ENCODE measurements around the gene CEP170. TPM values are rescaled to one million over a fixed set of nuclear protein-coding genes. Genes with fewer than 3 reads are reported as not detected.
"Not testable (repeated sequence)": the region's sequence is repeated elsewhere in the genome, so short reads cannot be mapped to it uniquely, and the experiment has no call there.

The CEP170 gene
- total RNA-seq, 2 experiments from 2014 or later, result 44.2 to 51.5 TPM

- POLR2A ChIA-PET; H3K27me3 Mint-ChIP-seq; H3K27ac Mint-ChIP-seq; H3K9me3 Mint-ChIP-seq; H3K4me3 Mint-ChIP-seq; intact Hi-C loops (cut with micrococcal nuclease); CTCF ChIA-PET; H3K4me1 Mint-ChIP-seq (ENCODE audit: low read depth); DNase-seq; H3K36me3 Mint-ChIP-seq: not testable (repeated sequence)
These were observed 136.3 kb downstream of the CEP170 start for GRCh38 chr1:243118601-243119322.

- H3K27ac Mint-ChIP-seq; H3K4me3 Mint-ChIP-seq; H3K36me3 Mint-ChIP-seq; intact Hi-C loops (cut with micrococcal nuclease); POLR2A ChIA-PET; CTCF ChIA-PET; H3K27me3 Mint-ChIP-seq; DNase-seq; H3K9me3 Mint-ChIP-seq; H3K4me1 Mint-ChIP-seq (ENCODE audit: low read depth): not testable (repeated sequence)
These were observed 138.9 kb downstream of the CEP170 start for GRCh38 chr1:243116187-243116586.

- CTCF ChIA-PET; intact Hi-C loops (cut with micrococcal nuclease); H3K4me3 Mint-ChIP-seq; DNase-seq; H3K9me3 Mint-ChIP-seq; H3K27me3 Mint-ChIP-seq; POLR2A ChIA-PET; H3K36me3 Mint-ChIP-seq; H3K4me1 Mint-ChIP-seq (ENCODE audit: low read depth); H3K27ac Mint-ChIP-seq: not testable (repeated sequence)
These were observed 140.3 kb downstream of the CEP170 start for GRCh38 chr1:243114769-243115168.

- DNase-seq, result peak; percentile 22
- H3K36me3 Mint-ChIP-seq; H3K9me3 Mint-ChIP-seq; H3K4me3 Mint-ChIP-seq; H3K4me1 Mint-ChIP-seq (ENCODE audit: low read depth); H3K27me3 Mint-ChIP-seq; CTCF ChIA-PET; intact Hi-C loops (cut with micrococcal nuclease); H3K27ac Mint-ChIP-seq; POLR2A ChIA-PET: not testable (repeated sequence)
These were observed 140.9 kb downstream of the CEP170 start for GRCh38 chr1:243114059-243114713.

- H3K27me3 Mint-ChIP-seq; POLR2A ChIA-PET; intact Hi-C loops (cut with micrococcal nuclease); H3K9me3 Mint-ChIP-seq; H3K4me3 Mint-ChIP-seq; H3K4me1 Mint-ChIP-seq (ENCODE audit: low read depth); DNase-seq; CTCF ChIA-PET; H3K27ac Mint-ChIP-seq; H3K36me3 Mint-ChIP-seq: not testable (repeated sequence)
These were observed 147.9 kb downstream of the CEP170 start for GRCh38 chr1:243107171-243107570.

- H3K4me3 Mint-ChIP-seq; H3K27me3 Mint-ChIP-seq; CTCF ChIA-PET; H3K36me3 Mint-ChIP-seq; H3K9me3 Mint-ChIP-seq; H3K27ac Mint-ChIP-seq; H3K4me1 Mint-ChIP-seq (ENCODE audit: low read depth); DNase-seq; POLR2A ChIA-PET; intact Hi-C loops (cut with micrococcal nuclease): not testable (repeated sequence)
These were observed 149.3 kb downstream of the CEP170 start for GRCh38 chr1:243105652-243106332.

- H3K27ac Mint-ChIP-seq; H3K27me3 Mint-ChIP-seq; H3K9me3 Mint-ChIP-seq; DNase-seq; H3K4me1 Mint-ChIP-seq (ENCODE audit: low read depth); intact Hi-C loops (cut with micrococcal nuclease); H3K36me3 Mint-ChIP-seq; H3K4me3 Mint-ChIP-seq; CTCF ChIA-PET; POLR2A ChIA-PET: not testable (repeated sequence)
These were observed 150.0 kb downstream of the CEP170 start for GRCh38 chr1:243105104-243105503.

GRCh38 chr1:243104452-243104851, 150.6 kb downstream of the CEP170 start:
- H3K36me3 Mint-ChIP-seq; POLR2A ChIA-PET; H3K9me3 Mint-ChIP-seq; H3K27me3 Mint-ChIP-seq; H3K27ac Mint-ChIP-seq; intact Hi-C loops (cut with micrococcal nuclease); H3K4me3 Mint-ChIP-seq; DNase-seq; H3K4me1 Mint-ChIP-seq (ENCODE audit: low read depth); CTCF ChIA-PET: not testable (repeated sequence)

GRCh38 chr1:243101551-243102050, 153.5 kb downstream of the CEP170 start:
- Mint-ChIP-seq H3K27ac (peak overlapping the region; percentile 87), H3K4me3 (peak overlapping the region; percentile 82)
- H3K9me3 Mint-ChIP-seq; H3K4me1 Mint-ChIP-seq (ENCODE audit: low read depth); H3K36me3 Mint-ChIP-seq; CTCF ChIA-PET; H3K27me3 Mint-ChIP-seq: not testable (repeated sequence)
- DNase-seq, result peak; percentile 83
- POLR2A ChIA-PET, result interaction anchor here (0.6 kb wide), 1 partner anchor 146 kb away, joined by 3 read pairs; no protein-coding TSS in a partner anchor
- intact Hi-C loops (cut with micrococcal nuclease), result loop anchor here (1.0 kb wide), 1 partner anchor 154 kb away; the partner anchor contains the start of gene CEP170

GRCh38 chr1:243087368-243087767, 167.7 kb downstream of the CEP170 start:
- intact Hi-C loops (cut with micrococcal nuclease); H3K9me3 Mint-ChIP-seq; CTCF ChIA-PET; H3K27me3 Mint-ChIP-seq; H3K27ac Mint-ChIP-seq; DNase-seq; H3K4me1 Mint-ChIP-seq (ENCODE audit: low read depth); H3K4me3 Mint-ChIP-seq; POLR2A ChIA-PET; H3K36me3 Mint-ChIP-seq: not testable (repeated sequence)
